ENCODE data around the gene PANK3.

GRCh38 chr5:168596927-168597326, 17.8 kb upstream of the PANK3 start:
- TF ChIP-seq CTCF (IDR thresholded peaks at IDR 0.05; ENCODE audit: insufficient read depth, low read length) (no peak), SPI1 (IDR thresholded peaks at IDR 0.05; ENCODE audit: borderline replicate concordance, low read depth) (no peak), REST (IDR thresholded peaks at IDR 0.05; ENCODE audit: insufficient replicate concordance, low read depth) (no peak), POLR2AphosphoS5 (IDR thresholded peaks at IDR 0.05; ENCODE audit: low read depth) (no peak), GABPA (IDR thresholded peaks at IDR 0.05; ENCODE audit: low read depth) (no peak)
